AG09319 (cell line): ENCODE measurements around the gene SAMD15.
"Not testable (repeated sequence)": the region's sequence is repeated elsewhere in the genome, so short reads cannot be mapped to it uniquely, and the experiment has no call there.

Experiments used
- DNase-seq: peaks from one replicate; pipeline ENCODE4 v3.0.0-alpha.2; 2010; ENCODE audit warnings: low read depth; ENCODE audit errors: extremely low read depth
- CTCF ChIP-seq: IDR thresholded peaks from 2 replicates; pipeline ENCODE4 v1.5.1; 2011; ENCODE audit warnings: low read depth, mild to moderate bottlenecking, inconsistent platforms, low read length, moderate library complexity

The SAMD15 gene

GRCh38 chr14:77407158-77407557, 30.0 kb downstream of the SAMD15 start:
- TF ChIP-seq CTCF = no peak
- no peak for DNase-seq

GRCh38 chr14:77409131-77409533, 32.0 kb downstream of the SAMD15 start:
- DNase-seq = no peak
- TF ChIP-seq CTCF = peak; percentile 1

- not testable (repeated sequence) for DNase-seq
Observed at GRCh38 chr14:77415403-77416030, 38.3 kb downstream of the SAMD15 start.

DNA sequence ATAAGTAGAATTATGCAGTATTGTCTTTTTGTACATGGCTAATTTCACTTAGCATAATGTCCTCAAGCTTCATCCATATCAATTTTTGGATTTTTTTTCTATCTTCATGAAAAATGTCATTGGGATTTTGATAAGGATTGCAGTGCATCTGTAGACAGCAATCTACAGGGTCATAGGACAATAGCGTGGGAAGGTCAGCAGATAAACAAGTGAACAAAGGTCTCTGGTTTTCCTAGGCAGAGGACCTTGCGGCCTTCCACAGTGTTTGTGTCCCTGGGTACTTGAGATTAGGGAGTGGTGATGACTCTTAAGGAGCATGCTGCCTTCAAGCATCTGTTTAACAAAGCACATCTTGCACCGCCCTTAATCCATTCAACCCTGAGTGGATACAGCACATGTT, 38.9 kb downstream of the SAMD15 start:
- not testable (repeated sequence) for DNase-seq

DNA sequence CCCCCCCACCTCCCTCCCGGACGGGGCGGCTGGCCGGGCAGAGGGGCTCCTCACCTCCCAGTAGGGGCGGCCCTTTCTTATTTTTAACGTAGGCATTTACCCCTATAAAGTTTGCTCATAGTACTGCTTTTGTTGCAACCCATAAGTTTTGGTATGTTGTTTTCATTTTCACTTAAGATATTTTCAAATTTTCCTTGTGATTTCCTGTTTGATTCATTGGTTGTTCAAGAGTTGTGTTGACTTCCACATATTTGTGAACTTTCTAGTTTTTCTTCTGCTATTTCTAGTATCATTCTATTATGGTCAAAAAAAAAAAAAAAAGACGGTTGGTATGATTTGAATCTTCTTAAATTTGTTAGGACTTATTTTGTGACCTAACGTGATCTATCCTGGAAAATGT, 39.7 kb downstream of the SAMD15 start:
- TF ChIP-seq CTCF = no peak
- DNase-seq = no peak

DNA sequence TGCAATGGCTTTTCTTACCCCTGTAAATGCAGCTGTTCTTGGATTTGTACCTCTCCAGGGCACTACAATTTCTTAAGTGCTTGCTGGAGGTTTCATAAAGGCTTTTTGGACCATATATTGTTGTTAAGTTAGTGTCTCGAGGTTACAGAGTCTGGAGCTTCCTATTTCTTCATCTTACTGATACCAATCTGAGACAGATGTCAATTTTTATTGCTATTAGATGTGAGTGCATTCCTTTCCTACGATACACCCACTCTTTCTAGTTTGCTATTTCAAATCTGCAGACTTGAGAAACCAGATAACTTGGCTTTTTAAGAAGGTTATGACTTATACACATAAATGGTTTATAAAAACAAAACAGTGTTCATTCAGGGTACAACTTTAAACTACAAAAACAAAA, 44.0 kb downstream of the SAMD15 start:
- DNase-seq = no peak
- no peak for TF ChIP-seq CTCF

GRCh38 chr14:77423423-77423822, 46.2 kb downstream of the SAMD15 start, which contains the start of gene NOXRED1:
Gene NOXRED1, minus strand, starts transcription at chr14:77423523. Its CDS starts 634 bp downstream, at chr14:77422889.
- TF ChIP-seq CTCF = no peak
- no peak for DNase-seq

DNA sequence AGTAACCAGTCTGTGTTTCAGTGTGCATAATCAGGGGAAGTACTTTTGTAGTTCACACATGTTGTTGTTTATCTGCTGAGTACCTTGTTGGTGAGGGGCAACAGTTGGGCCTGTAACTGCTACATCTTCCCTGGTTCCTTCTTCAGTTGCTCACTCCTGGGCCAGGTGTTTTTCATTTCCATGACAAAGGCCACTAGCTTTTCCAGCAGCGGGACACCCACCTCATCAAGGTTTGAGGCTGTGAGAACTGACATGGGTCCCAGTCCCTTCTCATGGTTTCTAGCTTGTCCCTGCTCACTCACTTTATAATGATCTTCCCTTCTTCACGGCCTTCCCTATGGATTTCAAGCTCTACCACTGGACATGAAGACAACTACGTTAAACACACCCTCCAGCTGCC, 47.7 kb downstream of the SAMD15 start:
- no peak for DNase-seq
- no peak for TF ChIP-seq CTCF
